PC-9 (cell line): ENCODE data around the gene RNU1-4.
"Not testable (repeated sequence)": the region's sequence is repeated elsewhere in the genome, so short reads cannot be mapped to it uniquely, and the experiment has no call there.

Experiments used
- EZH2 ChIP-seq: fragments of 200-600 bp; sonication (generic); IDR thresholded peaks from 2 replicates; pipeline ENCODE4 v1.8.0; 2017; ENCODE audit warnings: antibody characterized with exemption, low read depth
- TF ChIP-seq, protein P1 (sequence below): fragments of 200-600 bp; sonication (generic); conservative IDR thresholded peaks from 2 replicates; pipeline ENCODE4 v1.6.1; 2017; ENCODE audit warnings: mixed run types, antibody characterized with exemption, mild to moderate bottlenecking, moderate library complexity

DNA sequence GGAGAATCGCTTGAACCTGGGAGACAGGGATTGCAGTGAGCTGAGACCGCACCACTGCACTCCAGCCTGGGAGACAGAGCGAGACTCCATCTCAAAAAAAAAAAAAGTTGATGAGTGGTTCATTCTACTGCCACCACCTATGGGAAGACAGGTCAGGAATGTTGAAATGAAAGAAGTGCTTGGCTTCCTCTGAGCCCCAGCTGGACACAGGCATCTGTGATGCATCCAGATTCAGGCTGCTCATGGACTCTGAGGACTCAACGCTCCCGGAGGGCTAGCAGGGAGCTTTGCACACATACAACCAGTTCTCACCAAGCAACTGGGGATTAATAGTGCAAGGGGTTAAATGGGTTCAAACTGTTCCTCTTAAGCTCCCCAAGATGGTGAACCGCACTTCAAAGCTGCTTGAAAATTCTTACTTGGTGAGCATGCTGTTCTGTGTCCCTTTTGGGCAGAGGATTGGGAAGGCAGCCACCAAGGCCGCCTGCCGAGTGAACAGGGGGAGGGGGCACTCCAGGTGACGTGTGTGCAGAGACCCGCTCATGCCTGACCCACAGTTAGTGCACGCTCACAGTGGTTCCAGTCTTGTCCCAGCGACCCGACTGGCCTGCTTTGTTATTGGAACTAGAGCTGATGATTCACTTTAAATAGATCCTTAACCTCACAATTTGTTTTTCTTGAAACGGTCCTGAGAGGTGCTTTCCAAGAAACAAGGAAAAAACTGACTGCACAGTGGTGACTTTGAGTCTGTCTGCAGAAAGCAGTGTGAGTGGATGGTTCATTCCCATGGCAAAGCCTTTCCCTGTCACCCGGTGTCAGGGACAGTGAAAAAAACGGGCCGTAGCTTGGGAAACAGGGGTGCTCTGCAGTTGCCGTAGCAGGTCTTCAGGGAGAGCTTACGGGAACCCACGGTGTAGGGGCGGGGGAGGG, 32.2 kb downstream of the RNU1-4 start:
- TF ChIP-seq, protein P1, sequence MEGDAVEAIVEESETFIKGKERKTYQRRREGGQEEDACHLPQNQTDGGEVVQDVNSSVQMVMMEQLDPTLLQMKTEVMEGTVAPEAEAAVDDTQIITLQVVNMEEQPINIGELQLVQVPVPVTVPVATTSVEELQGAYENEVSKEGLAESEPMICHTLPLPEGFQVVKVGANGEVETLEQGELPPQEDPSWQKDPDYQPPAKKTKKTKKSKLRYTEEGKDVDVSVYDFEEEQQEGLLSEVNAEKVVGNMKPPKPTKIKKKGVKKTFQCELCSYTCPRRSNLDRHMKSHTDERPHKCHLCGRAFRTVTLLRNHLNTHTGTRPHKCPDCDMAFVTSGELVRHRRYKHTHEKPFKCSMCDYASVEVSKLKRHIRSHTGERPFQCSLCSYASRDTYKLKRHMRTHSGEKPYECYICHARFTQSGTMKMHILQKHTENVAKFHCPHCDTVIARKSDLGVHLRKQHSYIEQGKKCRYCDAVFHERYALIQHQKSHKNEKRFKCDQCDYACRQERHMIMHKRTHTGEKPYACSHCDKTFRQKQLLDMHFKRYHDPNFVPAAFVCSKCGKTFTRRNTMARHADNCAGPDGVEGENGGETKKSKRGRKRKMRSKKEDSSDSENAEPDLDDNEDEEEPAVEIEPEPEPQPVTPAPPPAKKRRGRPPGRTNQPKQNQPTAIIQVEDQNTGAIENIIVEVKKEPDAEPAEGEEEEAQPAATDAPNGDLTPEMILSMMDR, result not testable (repeated sequence)
- not testable (repeated sequence) for TF ChIP-seq EZH2
